Activated T-helper 9 cell treated with anti-CD3 and anti-CD28 coated beads, Interleukin-2, amount 50 U/mL, for 16 hours (primary cell): ENCODE measurements around the gene RHEX.
A peak's percentile ranks its signal among the peaks of the same experiment; 100 is the strongest.
"Not testable (repeated sequence)": the region's sequence is repeated elsewhere in the genome, so short reads cannot be mapped to it uniquely, and the experiment has no call there.

Experiments used
- DNase-seq: peaks from one replicate; pipeline ENCODE4 v3.0.0-alpha.2; 2020; ENCODE audit warnings: low read depth

Gene RHEX

GRCh38 chr1:206030714-206031113 lies 22.3 kb upstream of the RHEX start:
- DNase-seq: peak; percentile 44

GRCh38 chr1:206032380-206033140 lies 20.4 kb upstream of the RHEX start:
- no peak for DNase-seq

GRCh38 chr1:206035027-206035426 lies 17.9 kb upstream of the RHEX start:
- no peak for DNase-seq

- no peak for DNase-seq
Observed at GRCh38 chr1:206036663-206037455, 16.1 kb upstream of the RHEX start.

GRCh38 chr1:206037581-206037980 lies 15.4 kb upstream of the RHEX start:
- DNase-seq: no peak

- no peak for DNase-seq
Observed at GRCh38 chr1:206039046-206039973, 13.7 kb upstream of the RHEX start.

GRCh38 chr1:206040328-206040727 lies 12.6 kb upstream of the RHEX start:
- no peak for DNase-seq

- no peak for DNase-seq
Observed at GRCh38 chr1:206041640-206042039, 11.3 kb upstream of the RHEX start.

GRCh38 chr1:206047271-206047670 lies 5.7 kb upstream of the RHEX start:
- DNase-seq: no peak

GRCh38 chr1:206048582-206048981 lies 4.4 kb upstream of the RHEX start:
- DNase-seq: no peak

GRCh38 chr1:206049293-206049692 lies 3.7 kb upstream of the RHEX start:
- DNase-seq: no peak

GRCh38 chr1:206049919-206050600 lies 2.9 kb upstream of the RHEX start:
- no peak for DNase-seq

GRCh38 chr1:206050655-206051235 lies 2.2 kb upstream of the RHEX start:
- peak; percentile 16 for DNase-seq

- not testable (repeated sequence) for DNase-seq
Observed at GRCh38 chr1:206052231-206052865, 625 bp upstream of the RHEX start.

GRCh38 chr1:206053616-206054015 lies 643 bp downstream of the RHEX start:
- not testable (repeated sequence) for DNase-seq

GRCh38 chr1:206055069-206055625 lies 2.2 kb downstream of the RHEX start:
- not testable (repeated sequence) for DNase-seq

- DNase-seq: not testable (repeated sequence)
Observed at GRCh38 chr1:206055639-206056323, 2.8 kb downstream of the RHEX start.

- not testable (repeated sequence) for DNase-seq
Observed at GRCh38 chr1:206058289-206058926, 5.4 kb downstream of the RHEX start.

- DNase-seq: no peak
Observed at GRCh38 chr1:206058927-206059292, 5.9 kb downstream of the RHEX start.
